Kidney epithelial cell (primary cell): ENCODE data around the gene U2AF2. TPM values are rescaled to one million over a fixed set of nuclear protein-coding genes. Genes with fewer than 3 reads are reported as not detected.

Source experiments
- DNase-seq: peaks from one replicate; pipeline ENCODE4 v3.0.0-alpha.2; 2010; ENCODE audit warnings: low read depth
- H3K27me3 ChIP-seq: 2 replicates; pipeline ENCODE4 v1.6.0; 2011; ENCODE audit warnings: low read length; ENCODE audit not compliant: control insufficient read depth, insufficient read depth
- H3K36me3 ChIP-seq: 2 replicates; pipeline ENCODE4 v1.5.1; 2011; ENCODE audit warnings: low read length; ENCODE audit not compliant: control insufficient read depth, insufficient read depth
- H3K4me3 ChIP-seq: 2 replicates; pipeline ENCODE4 v1.5.1; 2011; ENCODE audit warnings: low read depth, mild to moderate bottlenecking, control low read depth, low read length
- CTCF ChIP-seq: IDR thresholded peaks from 2 replicates; pipeline ENCODE4 v1.5.1; 2011; ENCODE audit warnings: mild to moderate bottlenecking, moderate library complexity, low read length, control low read depth, inconsistent platforms; ENCODE audit not compliant: insufficient read depth, poor library complexity, severe bottlenecking
- total RNA-seq: library from RNA; depleted of rRNA; stranded (reverse); fragments of >200 nt; gene quantifications from 2 replicates; pipeline ENCODE4 v1.2.3, GENCODE V29; 2015

U2AF2 gene
- total RNA-seq, 1 donor from 2014 or later = 153 TPM

GRCh38 chr19:55685776-55686175 lies 30.9 kb downstream of the U2AF2 start:
- Histone ChIP-seq H3K36me3 (peaks cover 6% of the 10 kb centered on the region), H3K27me3 (no peaks in the 10 kb centered on the region), H3K4me3 (no peak overlapping the region)
- no peak for DNase-seq
- no peak for TF ChIP-seq CTCF

GRCh38 chr19:55686311-55687050 lies 31.6 kb downstream of the U2AF2 start:
- TF ChIP-seq CTCF = no peak
- Histone ChIP-seq H3K36me3 (peaks cover 6% of the 10 kb centered on the region), H3K27me3 (no peaks in the 10 kb centered on the region), H3K4me3 (no peak overlapping the region)
- no peak for DNase-seq

GRCh38 chr19:55687281-55688201 lies 32.7 kb downstream of the U2AF2 start:
- H3K36me3 ChIP-seq = peaks cover 6% of the 10 kb centered on the region
- TF ChIP-seq CTCF = no peak
- H3K27me3 ChIP-seq = no peaks in the 10 kb centered on the region
- DNase-seq = no peak
- no peak overlapping the region for H3K4me3 ChIP-seq

- no peak overlapping the region for H3K4me3 ChIP-seq
- no peak for TF ChIP-seq CTCF
- H3K36me3 ChIP-seq = peaks cover 6% of the 10 kb centered on the region
- no peak for DNase-seq
- H3K27me3 ChIP-seq = no peaks in the 10 kb centered on the region
Observed at GRCh38 chr19:55688422-55689218, 33.8 kb downstream of the U2AF2 start.

GRCh38 chr19:55689411-55690108 lies 34.7 kb downstream of the U2AF2 start:
- no peak for DNase-seq
- no peak for TF ChIP-seq CTCF
- Histone ChIP-seq H3K4me3 (no peak overlapping the region), H3K36me3 (peaks cover 6% of the 10 kb centered on the region), H3K27me3 (no peaks in the 10 kb centered on the region)
